AG04449 (cell line): ENCODE data around the gene MYRF.
A peak's percentile ranks its signal among the peaks of the same experiment; 100 is the strongest.

ENCODE experiments used
- CTCF ChIA-PET: fragments of 350-600 bp; formaldehyde crosslinking; extraction: SDS; loops from one replicate; lab custom pipeline; 2021; ENCODE audit warnings: antibody characterized with exemption; lab: Yijun Ruan, JAX
- POLR2A ChIA-PET: fragments of 400-600, 350-600 bp; formaldehyde crosslinking; extraction: SDS; loops from one replicate; lab custom pipeline; 2020; ENCODE audit warnings: antibody characterized with exemption, inconsistent platforms; lab: Yijun Ruan, JAX
- DNase-seq: peaks from one replicate; pipeline ENCODE4 v3.0.0-alpha.2; 2010; ENCODE audit warnings: low read depth, low spot score
- H3K4me3 ChIP-seq: 2 replicates; pipeline ENCODE4 v1.5.1; 2011; ENCODE audit warnings: low read depth, mild to moderate bottlenecking, control low read depth, low read length
- CTCF ChIP-seq: IDR thresholded peaks from one replicate; pipeline ENCODE4 v1.5.1; 2011; ENCODE audit warnings: mild to moderate bottlenecking, moderate library complexity, low read length, control low read depth, inconsistent platforms; ENCODE audit not compliant: insufficient read depth; ENCODE audit errors: missing control alignments

The MYRF gene

GRCh38 chr11:61816736-61817455 lies 64.5 kb downstream of the MYRF start, which contains the start of gene FADS1:
FADS1 (minus strand) TSS chr11:61817003; CDS start chr11:61816929, 74 bp downstream.
- DNase-seq: peak; percentile 60
- CTCF ChIA-PET: interaction anchor here (0.7 to 7.3 kb wide), 9 partner anchors 10 to 291 kb away, joined by 3 to 91 read pairs (median 8); partner anchors contain the start of gene FADS2
- TF ChIP-seq CTCF: peak; percentile 89
- H3K4me3 ChIP-seq: peak within 1 kb of the TSS; percentile 82
- POLR2A ChIA-PET: no interaction called here

- DNase-seq: no peak
- POLR2A ChIA-PET: interaction anchor here (1.6 kb wide), 1 partner anchor 10 kb away, joined by 7 read pairs; the partner anchor contains the start of gene FADS2
Observed at GRCh38 chr11:61817471-61818202, 65.2 kb downstream of the MYRF start.

GRCh38 chr11:61820174-61820573 lies 67.7 kb downstream of the MYRF start:
- ChIA-PET CTCF (interaction anchor here (1.0 to 2.3 kb wide), 5 partner anchors 9 to 288 kb away, joined by 3 to 10 read pairs (median 6); no protein-coding TSS in a partner anchor), POLR2A (no interaction called here)
- DNase-seq: no peak
- no peak for TF ChIP-seq CTCF
- no peak overlapping the region for H3K4me3 ChIP-seq

More at GRCh38 chr11:61817471-61818202, 65.2 kb downstream of the MYRF start:
- no peak for TF ChIP-seq CTCF
- CTCF ChIA-PET: interaction anchor here (0.7 to 7.3 kb wide), 17 partner anchors 9 to 306 kb away, joined by 3 to 91 read pairs (median 4); partner anchors contain the start of genes FADS2 and INCENP
- H3K4me3 ChIP-seq: peak overlapping the region; percentile 82

GRCh38 chr11:61826930-61827570 lies 74.6 kb downstream of the MYRF start:
- TF ChIP-seq CTCF: no peak
- H3K4me3 ChIP-seq: peak overlapping the region; percentile 84
- no peak for DNase-seq
- POLR2A ChIA-PET: no interaction called here
- CTCF ChIA-PET: interaction anchor here (1.9 to 6.0 kb wide), 2 partner anchors 10 to 30 kb away, joined by 8 to 53 read pairs; partner anchors contain the start of gene FADS1

- H3K4me3 ChIP-seq: peak within 1 kb of the TSS; percentile 84
- ChIA-PET CTCF (interaction anchor here (0.7 to 6.0 kb wide), 9 partner anchors 10 to 280 kb away, joined by 3 to 58 read pairs (median 7); partner anchors contain the start of gene FADS1), POLR2A (interaction anchor here (0.6 to 2.1 kb wide), 8 partner anchors 9 to 712 kb away, joined by 3 to 14 read pairs (median 3); partner anchors contain the start of gene BEST1)
- DNase-seq: peak; percentile 62
- peak; percentile 23 for TF ChIP-seq CTCF
Observed at GRCh38 chr11:61827571-61828378, 75.3 kb downstream of the MYRF start, which contains the start of gene FADS2. FADS2 (plus strand) TSS chr11:61828300; CDS start chr11:61828391, 91 bp downstream.
